ENCODE data around the gene PCDHGA2.
"Not testable (repeated sequence)": the region's sequence is repeated elsewhere in the genome, so short reads cannot be mapped to it uniquely, and the experiment has no call there.

The PCDHGA2 gene

DNA sequence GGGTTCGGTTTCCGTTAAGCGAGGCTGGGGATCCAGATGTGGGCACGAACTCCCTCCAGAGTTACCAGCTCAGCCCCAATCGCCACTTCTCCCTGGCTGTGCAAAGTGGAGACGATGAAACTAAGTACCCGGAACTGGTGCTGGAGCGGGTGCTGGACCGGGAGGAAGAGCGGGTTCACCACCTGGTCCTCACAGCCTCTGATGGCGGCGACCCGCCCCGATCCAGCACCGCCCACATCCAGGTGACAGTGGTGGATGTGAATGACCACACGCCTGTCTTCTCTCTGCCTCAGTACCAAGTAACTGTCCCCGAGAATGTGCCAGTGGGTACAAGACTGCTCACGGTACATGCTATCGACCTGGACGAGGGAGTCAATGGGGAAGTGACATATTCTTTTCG, 44.8 kb downstream of the PCDHGA2 start:
- DNase-seq: no peak

DNA sequence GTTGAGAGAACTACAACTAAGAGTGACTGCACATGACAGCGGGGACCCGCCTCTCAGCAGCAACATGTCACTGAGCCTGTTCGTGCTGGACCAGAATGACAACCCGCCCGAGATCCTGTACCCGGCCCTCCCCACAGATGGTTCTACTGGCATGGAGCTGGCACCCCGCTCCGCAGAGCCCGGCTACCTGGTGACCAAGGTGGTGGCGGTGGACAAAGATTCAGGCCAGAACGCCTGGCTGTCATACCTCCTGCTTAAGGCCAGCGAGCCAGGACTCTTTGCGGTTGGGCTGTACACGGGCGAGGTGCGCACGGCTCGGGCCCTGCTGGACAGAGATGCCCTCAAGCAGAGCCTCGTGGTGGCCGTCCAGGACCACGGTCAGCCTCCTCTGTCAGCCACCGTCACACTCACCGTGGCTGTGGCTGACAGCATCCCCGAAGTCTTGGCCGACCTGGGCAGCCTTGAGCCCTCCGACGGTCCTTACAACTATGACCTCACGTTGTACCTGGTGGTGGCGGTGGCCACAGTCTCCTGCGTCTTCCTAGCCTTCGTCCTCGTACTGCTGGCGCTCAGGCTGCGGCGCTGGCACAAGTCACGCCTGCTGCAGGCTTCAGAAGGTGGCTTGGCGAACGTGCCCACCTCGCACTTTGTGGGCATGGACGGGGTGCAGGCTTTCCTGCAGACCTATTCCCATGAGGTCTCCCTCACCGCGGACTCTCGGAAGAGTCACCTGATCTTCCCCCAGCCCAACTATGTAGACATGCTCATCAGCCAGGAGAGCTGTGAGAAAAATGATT, 46.1 kb downstream of the PCDHGA2 start:
- DNase-seq: no peak

DNA sequence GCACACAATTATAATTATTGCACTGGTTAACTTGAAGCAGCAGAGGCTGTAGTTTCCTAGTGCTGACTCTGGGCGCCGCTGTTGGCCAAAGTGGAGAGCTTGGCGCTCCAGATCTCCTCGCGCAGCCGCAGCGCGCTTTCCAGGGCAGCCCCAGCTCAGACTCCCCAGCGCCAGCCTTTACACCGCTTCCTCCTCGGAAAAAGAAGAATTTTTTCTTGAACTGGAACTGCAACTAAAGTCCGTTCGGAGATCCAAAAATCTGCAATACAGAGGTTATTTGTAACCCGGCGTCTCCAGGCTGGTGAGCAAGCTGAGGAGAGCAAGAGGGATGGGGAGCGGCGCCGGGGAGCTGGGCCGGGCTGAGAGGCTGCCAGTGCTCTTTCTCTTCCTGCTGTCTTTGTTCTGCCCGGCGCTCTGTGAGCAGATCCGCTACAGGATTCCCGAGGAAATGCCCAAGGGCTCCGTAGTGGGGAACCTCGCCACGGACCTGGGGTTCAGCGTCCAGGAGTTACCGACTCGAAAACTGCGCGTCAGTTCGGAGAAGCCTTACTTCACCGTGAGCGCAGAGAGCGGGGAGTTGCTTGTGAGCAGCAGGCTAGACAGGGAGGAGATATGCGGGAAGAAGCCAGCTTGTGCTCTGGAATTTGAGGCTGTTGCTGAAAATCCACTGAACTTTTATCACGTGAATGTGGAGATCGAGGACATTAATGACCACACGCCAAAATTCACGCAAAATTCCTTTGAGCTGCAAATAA, 49.2 kb downstream of the PCDHGA2 start, which contains the start of gene PCDHGB4:
PCDHGB4 (plus strand) TSS at position 142 of the 755 bp plus-strand sequence; CDS start at position 329, 187 bp downstream.
- not testable (repeated sequence) for DNase-seq

DNA sequence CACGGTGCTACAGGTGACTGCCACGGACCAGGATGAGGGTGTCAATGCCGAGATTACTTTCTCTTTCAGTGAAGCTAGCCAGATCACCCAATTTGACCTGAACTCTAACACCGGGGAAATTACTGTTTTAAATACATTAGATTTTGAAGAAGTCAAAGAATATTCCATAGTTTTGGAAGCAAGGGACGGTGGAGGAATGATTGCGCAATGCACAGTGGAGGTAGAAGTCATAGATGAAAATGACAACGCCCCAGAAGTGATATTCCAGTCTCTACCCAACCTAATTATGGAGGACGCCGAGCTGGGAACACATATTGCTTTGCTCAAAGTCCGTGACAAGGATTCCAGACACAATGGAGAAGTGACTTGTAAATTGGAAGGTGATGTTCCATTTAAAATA, 50.1 kb downstream of the PCDHGA2 start:
- no peak for DNase-seq

DNA sequence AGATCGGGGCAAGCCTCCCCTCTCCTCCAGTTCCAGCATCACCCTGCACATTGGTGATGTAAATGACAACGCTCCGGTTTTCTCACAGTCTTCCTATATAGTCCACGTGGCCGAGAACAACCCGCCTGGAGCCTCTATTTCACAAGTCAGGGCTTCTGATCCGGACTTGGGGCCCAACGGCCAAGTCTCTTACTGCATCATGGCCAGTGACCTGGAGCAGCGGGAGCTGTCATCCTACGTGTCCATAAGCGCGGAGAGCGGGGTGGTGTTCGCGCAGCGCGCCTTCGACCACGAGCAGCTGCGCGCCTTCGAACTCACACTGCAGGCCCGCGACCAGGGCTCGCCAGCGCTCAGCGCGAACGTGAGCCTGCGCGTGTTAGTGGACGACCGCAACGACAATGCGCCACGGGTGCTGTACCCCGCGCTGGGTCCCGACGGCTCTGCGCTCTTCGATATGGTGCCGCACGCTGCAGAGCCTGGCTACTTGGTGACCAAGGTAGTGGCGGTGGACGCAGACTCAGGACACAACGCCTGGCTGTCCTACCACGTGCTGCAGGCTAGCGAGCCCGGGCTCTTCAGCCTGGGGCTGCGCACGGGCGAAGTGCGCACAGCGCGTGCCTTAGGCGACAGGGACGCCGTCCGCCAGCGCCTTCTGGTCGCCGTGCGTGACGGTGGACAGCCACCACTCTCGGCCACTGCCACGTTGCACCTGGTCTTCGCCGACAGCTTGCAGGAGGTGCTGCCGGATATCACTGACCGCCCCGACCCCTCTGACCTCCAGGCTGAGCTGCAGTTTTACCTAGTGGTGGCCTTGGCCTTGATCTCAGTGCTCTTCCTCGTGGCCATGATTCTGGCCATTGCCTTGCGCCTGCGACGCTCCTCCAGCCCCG, 50.8 kb downstream of the PCDHGA2 start:
- DNase-seq: no peak

DNA sequence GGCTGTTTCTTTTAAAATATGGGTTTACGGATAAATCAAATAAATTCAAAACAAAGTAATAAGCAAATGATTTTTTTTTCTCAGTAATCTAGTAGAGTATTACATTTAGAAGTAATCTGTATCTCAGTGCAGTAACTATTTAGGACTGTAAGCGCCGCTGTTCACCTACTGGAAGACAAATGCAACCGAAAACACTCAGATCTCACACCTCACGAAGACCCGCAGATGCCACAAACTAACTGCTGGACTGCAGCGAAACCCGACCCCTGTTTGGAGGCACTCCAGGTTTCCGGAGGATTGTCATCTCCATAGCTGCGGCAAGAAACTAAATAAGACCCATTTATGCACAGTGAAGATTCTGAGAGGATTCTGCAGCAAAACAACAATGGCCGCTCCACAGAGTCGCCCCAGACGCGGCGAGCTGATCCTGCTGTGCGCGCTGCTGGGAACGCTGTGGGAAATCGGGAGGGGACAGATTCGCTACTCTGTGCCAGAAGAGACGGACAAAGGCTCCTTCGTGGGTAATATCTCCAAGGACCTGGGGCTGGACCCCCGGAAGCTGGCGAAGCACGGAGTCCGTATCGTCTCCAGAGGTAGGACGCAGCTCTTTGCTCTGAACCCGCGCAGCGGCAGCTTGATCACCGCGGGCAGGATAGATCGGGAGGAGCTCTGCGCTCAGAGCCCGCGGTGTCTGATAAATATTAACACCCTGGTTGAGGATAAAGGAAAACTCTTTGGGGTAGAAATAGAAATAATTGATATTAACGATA, 54.1 kb downstream of the PCDHGA2 start, which contains the start of gene PCDHGA8:
PCDHGA8 (plus strand) TSS at position 205 of the 770 bp plus-strand sequence; CDS start at position 386, 181 bp downstream.
- DNase-seq: no peak
